Skeletal muscle tissue (tissue), 4 donors: ENCODE data around the gene KLF11. TPM values are rescaled to one million over a fixed set of nuclear protein-coding genes. Genes with fewer than 3 reads are reported as not detected.
A peak's percentile ranks its signal among the peaks of the same experiment; 100 is the strongest.

ENCODE experiments used
- H3K27ac ChIP-seq: one replicate; pipeline ENCODE4 v1.7.0; 2013; ENCODE audit warnings: mild to moderate bottlenecking, low read depth, low read length, inconsistent platforms
- H3K27me3 ChIP-seq, 3 donors: one replicate each; pipeline ENCODE4 v1.7.0; 2013; ENCODE audit warnings: low read length in 3 of 3; ENCODE audit not compliant: control insufficient read depth in 3 of 3, insufficient read depth in 3 of 3
- H3K36me3 ChIP-seq, 3 donors: one replicate each; pipeline ENCODE4 v1.7.0; 2013; ENCODE audit warnings: low read length in 3 of 3; ENCODE audit not compliant: control insufficient read depth in 3 of 3, insufficient read depth in 3 of 3
- H3K4me1 ChIP-seq, 3 donors: one replicate each; pipeline ENCODE4 v1.7.0; 2013; ENCODE audit warnings: low read length in 3 of 3, mild to moderate bottlenecking in 3 of 3; ENCODE audit not compliant: control insufficient read depth in 3 of 3, insufficient read depth in 3 of 3
- H3K4me3 ChIP-seq, 3 donors: one replicate each; pipeline ENCODE4 v1.7.0; 2013; ENCODE audit warnings: low read length in 3 of 3
- H3K9ac ChIP-seq, 3 donors: one replicate each; pipeline ENCODE4 v1.7.0; 2013; ENCODE audit warnings: low read length in 3 of 3, mild to moderate bottlenecking in 3 of 3, moderate library complexity in 2 of 3, low read depth in 1 of 3
- H3K9me3 ChIP-seq, 3 donors: one replicate each; pipeline ENCODE4 v1.7.0; 2013; ENCODE audit warnings: low read length in 3 of 3; ENCODE audit not compliant: control insufficient read depth in 3 of 3
- total RNA-seq: library from RNA; depleted of rRNA; stranded (reverse); fragments of >200 nt; gene quantifications from one replicate; pipeline ENCODE4 v1.2.3, GENCODE V29; 2014
- donor health status: Osteomylitis.

KLF11 gene
- total RNA-seq, 1 donor from 2014 or later, result 11.5 TPM

GRCh38 chr2:10002681-10003080, 40.7 kb upstream of the KLF11 start:
- Histone ChIP-seq H3K36me3 (peaks cover 0 to 4% (median 0%) of the 10 kb centered on the region in 3 donors), H3K9ac (no peak overlapping the region), H3K27ac (peak overlapping the region; percentile 68), H3K27me3 (peaks cover 0 to 3% (median 0%) of the 10 kb centered on the region in 3 donors), H3K9me3 (no peaks in the 10 kb centered on the region), H3K4me3 (no peak overlapping the region), H3K4me1 (peaks cover 9 to 15% (median 12%) of the 10 kb centered on the region in 3 donors)

- H3K9me3 ChIP-seq, result no peaks in the 10 kb centered on the region
- peaks cover 0 to 4% (median 0%) of the 10 kb centered on the region in 3 donors for H3K36me3 ChIP-seq
- H3K9ac ChIP-seq, result no peak overlapping the region
- peaks cover 0 to 3% (median 0%) of the 10 kb centered on the region in 3 donors for H3K27me3 ChIP-seq
- H3K27ac ChIP-seq, result peak overlapping the region; percentile 68
- H3K4me1 ChIP-seq, result peaks cover 16 to 22% (median 19%) of the 10 kb centered on the region in 3 donors
- H3K4me3 ChIP-seq, result no peak overlapping the region
These were observed 39.9 kb upstream of the KLF11 start for GRCh38 chr2:10003206-10004125.

- peaks cover 0 to 3% (median 0%) of the 10 kb centered on the region in 3 donors for H3K27me3 ChIP-seq
- peak overlapping the region; percentile 55 for H3K27ac ChIP-seq
- no peaks in the 10 kb centered on the region for H3K36me3 ChIP-seq
- peaks cover 25 to 29% (median 28%) of the 10 kb centered on the region in 3 donors for H3K4me1 ChIP-seq
- no peak overlapping the region for H3K9ac ChIP-seq
- H3K4me3 ChIP-seq, result no peak overlapping the region
- no peaks in the 10 kb centered on the region for H3K9me3 ChIP-seq
These were observed 38.9 kb upstream of the KLF11 start for GRCh38 chr2:10004401-10004800.

DNA sequence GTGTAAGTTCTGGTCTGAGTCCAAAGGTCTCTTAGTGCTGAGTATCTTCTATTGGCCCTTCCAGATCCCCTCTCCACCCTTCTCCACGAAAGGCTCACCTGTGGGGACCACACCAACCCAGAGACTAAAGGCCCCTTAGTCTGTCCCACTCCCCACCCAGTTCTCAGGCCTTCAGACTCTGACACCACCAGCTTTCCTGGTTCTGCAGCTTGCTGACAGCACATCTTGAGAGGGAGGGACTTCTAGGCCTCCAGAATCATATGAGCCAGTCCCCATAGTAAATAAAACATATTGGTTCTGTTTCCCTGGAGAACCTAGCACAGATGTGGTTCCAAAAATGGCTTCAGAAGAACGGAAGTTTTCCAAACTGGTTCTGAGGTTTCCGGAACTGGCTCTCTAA, 38.5 kb upstream of the KLF11 start:
- H3K4me3 ChIP-seq, result no peak overlapping the region
- H3K27ac ChIP-seq, result peak overlapping the region; percentile 55
- no peaks in the 10 kb centered on the region for H3K36me3 ChIP-seq
- H3K9ac ChIP-seq, result no peak overlapping the region
- no peaks in the 10 kb centered on the region for H3K9me3 ChIP-seq
- H3K27me3 ChIP-seq, result peaks cover 0 to 3% (median 0%) of the 10 kb centered on the region in 3 donors
- H3K4me1 ChIP-seq, result peaks cover 30 to 33% (median 33%) of the 10 kb centered on the region in 3 donors

- H3K9ac ChIP-seq, result no peak overlapping the region
- H3K27ac ChIP-seq, result no peak overlapping the region
- peaks cover 38 to 41% (median 39%) of the 10 kb centered on the region in 3 donors for H3K4me1 ChIP-seq
These were observed 37.7 kb upstream of the KLF11 start for GRCh38 chr2:10005461-10006235.

DNA sequence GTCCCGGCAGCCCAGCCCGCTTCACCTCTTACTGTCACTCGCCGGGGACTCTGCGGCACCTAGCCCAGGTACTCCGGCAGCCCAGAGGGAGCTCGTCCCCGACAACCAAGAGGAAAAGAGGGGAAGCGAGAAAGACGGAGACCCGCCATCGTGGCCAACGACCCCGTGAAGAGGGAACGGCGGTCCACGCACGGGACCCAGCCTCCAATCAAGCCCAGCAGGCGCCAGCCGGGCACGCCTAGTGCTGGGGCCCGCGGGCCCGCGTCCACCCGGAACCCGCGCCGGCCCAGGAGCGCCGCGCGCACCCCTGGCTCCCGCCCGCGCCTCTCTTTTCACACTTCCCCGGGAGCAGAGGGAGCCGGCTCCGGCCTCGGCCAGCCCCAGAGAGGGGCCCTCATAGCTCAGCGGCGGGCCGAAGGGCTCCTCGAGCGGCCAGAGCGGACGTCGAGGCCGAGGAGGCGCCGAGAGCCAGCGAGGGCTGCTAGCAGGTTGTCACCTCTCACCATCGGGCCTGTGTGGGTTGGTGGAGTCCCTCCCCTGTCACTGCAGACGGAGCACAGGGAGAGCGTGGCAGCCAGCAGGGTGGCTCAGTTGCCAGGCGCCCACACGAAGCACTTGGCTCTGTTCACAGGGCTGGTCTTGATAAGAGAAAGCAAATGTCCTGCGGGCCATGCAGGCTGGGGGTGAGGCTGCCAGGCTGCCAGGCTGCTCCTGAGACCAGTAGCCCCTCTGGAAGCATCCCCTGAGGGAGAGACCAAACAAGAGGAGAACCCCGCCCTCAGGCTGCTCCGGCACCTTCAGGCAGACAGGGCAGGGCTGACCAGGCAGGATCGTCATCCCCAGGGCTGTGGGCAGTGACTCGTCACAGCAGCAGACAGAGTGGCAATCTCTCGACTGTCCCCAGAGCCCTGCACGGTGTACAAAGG, 36.9 kb upstream of the KLF11 start:
- Histone ChIP-seq H3K9ac (no peak overlapping the region), H3K36me3 (no peaks in the 10 kb centered on the region), H3K4me1 (peaks cover 39 to 42% (median 39%) of the 10 kb centered on the region in 3 donors), H3K27ac (no peak overlapping the region), H3K27me3 (peaks cover 0 to 3% (median 0%) of the 10 kb centered on the region in 3 donors), H3K4me3 (no peak overlapping the region), H3K9me3 (no peaks in the 10 kb centered on the region)

More at GRCh38 chr2:10005461-10006235, 37.7 kb upstream of the KLF11 start:
- H3K27me3 ChIP-seq, result peaks cover 0 to 3% (median 0%) of the 10 kb centered on the region in 3 donors
- H3K4me3 ChIP-seq, result no peak overlapping the region
- no peaks in the 10 kb centered on the region for H3K36me3 ChIP-seq
- no peaks in the 10 kb centered on the region for H3K9me3 ChIP-seq

DNA sequence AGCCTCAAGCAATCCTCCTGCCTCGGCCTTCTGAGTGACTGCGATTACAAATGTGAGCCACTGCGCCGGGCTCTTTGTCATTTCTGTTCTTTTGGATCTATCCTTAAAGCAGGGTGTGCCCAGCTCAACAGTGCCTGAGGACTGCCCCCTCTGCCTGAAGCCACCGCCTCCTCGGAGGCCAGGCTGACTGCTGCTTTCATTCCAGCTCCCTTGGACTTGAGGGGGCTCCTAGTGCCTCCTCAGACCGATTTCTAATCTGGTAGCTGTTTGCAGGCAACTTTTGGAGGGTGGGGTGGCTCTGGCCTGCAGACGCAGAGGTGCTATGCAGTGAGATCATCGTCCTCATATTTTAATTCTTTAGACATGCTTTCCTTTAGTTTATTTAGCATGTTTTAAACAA, 35.9 kb upstream of the KLF11 start:
- peaks cover 0 to 3% (median 0%) of the 10 kb centered on the region in 3 donors for H3K27me3 ChIP-seq
- peaks cover 39 to 42% (median 39%) of the 10 kb centered on the region in 3 donors for H3K4me1 ChIP-seq

GRCh38 chr2:10007921-10008808, 35.2 kb upstream of the KLF11 start:
- H3K27me3 ChIP-seq, result peaks cover 0 to 3% (median 0%) of the 10 kb centered on the region in 3 donors
- peaks cover 37 to 39% (median 39%) of the 10 kb centered on the region in 3 donors for H3K4me1 ChIP-seq
- H3K27ac ChIP-seq, result peak overlapping the region; percentile 20
- no peaks in the 10 kb centered on the region for H3K9me3 ChIP-seq
- peak overlapping the region in 1 of 3 donors; percentile 45 for H3K9ac ChIP-seq
- no peaks in the 10 kb centered on the region for H3K36me3 ChIP-seq
- peak overlapping the region in 1 of 3 donors; percentile 0 for H3K4me3 ChIP-seq

More for the DNA sequence above, 35.9 kb upstream of the KLF11 start:
- Histone ChIP-seq H3K9ac (no peak overlapping the region), H3K4me3 (no peak overlapping the region), H3K9me3 (no peaks in the 10 kb centered on the region), H3K36me3 (no peaks in the 10 kb centered on the region), H3K27ac (peak overlapping the region; percentile 20)
